OCI-LY1 (cell line): ENCODE results near the gene CNTNAP2.

Experiments
- CTCF ChIP-seq: fragments of 200-600 bp; sonication (generic), shearing (Covaris generic); IDR thresholded peaks from 2 replicates; pipeline ENCODE4 v1.5.1; 2017; ENCODE audit warnings: mild to moderate bottlenecking, antibody characterized with exemption, low read length, moderate library complexity, mixed read lengths
- EZH2 ChIP-seq: fragments of 200-600 bp; sonication (generic), shearing (Covaris generic); IDR thresholded peaks from 2 replicates; pipeline ENCODE4 v1.8.0; 2017; ENCODE audit warnings: borderline replicate concordance, mixed run types, mild to moderate bottlenecking, antibody characterized with exemption, low read length, moderate library complexity, mixed read lengths

- TF ChIP-seq EZH2 (no peak), CTCF (no peak)
Measured at GRCh38 chr7:146412781-146413180, 296.2 kb downstream of the CNTNAP2 start.
